GM12878 (cell line): Measurements from ENCODE around the gene ZNF610. TPM values are rescaled to one million over a fixed set of nuclear protein-coding genes. Genes with fewer than 3 reads are reported as not detected.

Experiments
- ATF2 ChIP-seq: IDR thresholded peaks from 2 replicates; pipeline ENCODE4 v1.6.1; 2012; ENCODE audit warnings: low read length, inconsistent platforms
- CBX5 ChIP-seq: sonication (generic); IDR thresholded peaks from 2 replicates; pipeline ENCODE4 v1.6.1; 2016; ENCODE audit warnings: low read depth, moderate library complexity, mild to moderate bottlenecking, inconsistent platforms
- CTCF ChIP-seq, 3 experiments: IDR thresholded peaks in 2 of 3; conservative IDR thresholded peaks in 1 of 3; 2 replicates each; pipeline ENCODE4 v1.5.1; 2011; ENCODE audit warnings: low read depth in 3 of 3, low read length in 3 of 3, mild to moderate bottlenecking in 3 of 3, control low read depth in 2 of 3, moderate library complexity in 2 of 3, inconsistent platforms in 1 of 3, mixed read lengths in 1 of 3; ENCODE audit not compliant: control insufficient read depth in 2 of 3, insufficient read depth in 1 of 3; ENCODE audit errors: extremely low read depth in 1 of 3
- DPF2 ChIP-seq: fragments of 450-650 bp; IDR thresholded peaks from 2 replicates; pipeline ENCODE4 v1.6.1; 2017; ENCODE audit warnings: mild to moderate bottlenecking
- EED ChIP-seq: sonication (generic); IDR thresholded peaks from 2 replicates; pipeline ENCODE4 v1.6.1; 2016; ENCODE audit warnings: antibody characterized with exemption, low read depth
- GABPA ChIP-seq: IDR thresholded peaks from 2 replicates; pipeline ENCODE4 v1.6.1; 2014; ENCODE audit warnings: antibody characterized with exemption, low read depth, mild to moderate bottlenecking, inconsistent platforms
- IKZF2 ChIP-seq, 2 experiments: fragments of 450-650 bp; IDR thresholded peaks; 2 replicates each; pipeline ENCODE4 v1.6.1; 2017; ENCODE audit warnings: mild to moderate bottlenecking in 2 of 2, moderate library complexity in 2 of 2
- KDM1A ChIP-seq: fragments of 200-600 bp; sonication (generic); IDR thresholded peaks from 2 replicates; pipeline ENCODE4 v1.6.1; 2016; ENCODE audit warnings: borderline replicate concordance
- PRDM15 ChIP-seq: fragments of 450-650 bp; formaldehyde crosslinking; IDR thresholded peaks from 2 replicates; pipeline ENCODE4 v1.4.0; 2020; ENCODE audit warnings: mild to moderate bottlenecking, moderate library complexity
- RB1 ChIP-seq: fragments of 450-650 bp; formaldehyde crosslinking; IDR thresholded peaks from 2 replicates; pipeline ENCODE4 v1.6.1; 2017; ENCODE audit warnings: mild to moderate bottlenecking, borderline replicate concordance
- SIN3A ChIP-seq: IDR thresholded peaks from 2 replicates; pipeline ENCODE4 v1.6.1; 2012; ENCODE audit warnings: low read depth, low read length, improper control_type of control experiment
- SREBF1 ChIP-seq: IDR thresholded peaks from 2 replicates; pipeline ENCODE4 v1.6.1; 2012; ENCODE audit warnings: mild to moderate bottlenecking, low read length
- SREBF2 ChIP-seq: IDR thresholded peaks from 2 replicates; pipeline ENCODE4 v1.6.1; 2012; ENCODE audit warnings: mild to moderate bottlenecking, low read length
- TCF3 ChIP-seq: IDR thresholded peaks from 2 replicates; pipeline ENCODE4 v1.6.1; 2012; ENCODE audit warnings: low read depth, mild to moderate bottlenecking, low read length, borderline replicate concordance; ENCODE audit not compliant: insufficient read depth
- YY1 ChIP-seq: IDR thresholded peaks from 2 replicates; pipeline ENCODE4 v1.6.1; 2011; ENCODE audit warnings: low read depth, mild to moderate bottlenecking, low read length
- ZBTB40 ChIP-seq: fragments of 450-650 bp; IDR thresholded peaks from 2 replicates; pipeline ENCODE4 v1.6.1; 2016; ENCODE audit warnings: mild to moderate bottlenecking, moderate library complexity, borderline replicate concordance
- polyA plus RNA-seq, 11 experiments: library from polyadenylated mRNA; depleted of rRNA in 4 of 11; unstranded in 6 of 11; stranded (reverse) in 5 of 11; fragments of >200 nt; fragmentation: Nextera tagmentation in 4 of 11; fragmentation: Illumina TruSeq in 1 of 11; extraction: Ambion mirVana in 4 of 11; extraction: Trizol in 1 of 11; gene quantifications; 1 replicate in 1 of 11; 2 replicates in 10 of 11; pipeline versions ENCODE4 v1.2.1 to v1.2.3, GENCODE V29; 2011 to 2016; ENCODE audit warnings: inconsistent platforms in 2 of 11, missing spikeins in 2 of 11, low read depth in 1 of 11
- total RNA-seq, 4 experiments: library from RNA; depleted of rRNA in 3 of 4; stranded (reverse); fragments of >200 nt in 3 of 4; fragmentation: Illumina TruSeq in 1 of 4; extraction: Trizol in 1 of 4; gene quantifications; 2 replicates each; pipeline versions ENCODE4 v1.2.1 to v1.2.3, GENCODE V29; 2013 to 2021

ZNF610 gene
- total and polyA plus RNA-seq, 10 of the 15 experiments (the other 5 are each of a cell fraction or from before 2014, with no cell fraction given), result 0.11 to 1.2 (median 0.53) TPM

GRCh38 chr19:52397310-52398080 is 61.5 kb downstream of the ZNF610 start, which contains the start of gene ZNF528 (continued):
- TF ChIP-seq PRDM15 (CRISPR knock-in tag), result no peak
- peak; percentile 90; the same call in 1 of the 2 replicates for TF ChIP-seq CBX5
- TF ChIP-seq ZBTB40, result peak; percentile 88
- no peak for TF ChIP-seq RB1
- TF ChIP-seq DPF2, result no peak
- TF ChIP-seq SREBF2, result no peak
- TF ChIP-seq IKZF2 (IDR thresholded peaks at IDR 0.05), result no peak
- TF ChIP-seq SREBF1, result no peak
- peak; percentile 45; the same call in 1 of the 2 replicates for TF ChIP-seq SIN3A
- TF ChIP-seq CTCF (IDR thresholded peaks at IDR 0.05 in 2 of 3, conservative IDR thresholded peaks at IDR 0.05 in 1 of 3; ENCODE audit: control insufficient read depth in 2 of 3, extremely low read depth in 1 of 3, insufficient read depth in 1 of 3, low read depth in 3 of 3, low read length in 3 of 3), result no peak
- TF ChIP-seq YY1, result 0 out of 2 replicates have a peak, but pooled peaks have one; percentile 30
- TF ChIP-seq ATF2, result no peak
- TF ChIP-seq TCF3, result no peak
- TF ChIP-seq EED, result no peak
- TF ChIP-seq KDM1A, result no peak
- peak; percentile 93 for TF ChIP-seq GABPA
